Measurements from ENCODE around the gene ZC3H13.
"Not testable (repeated sequence)": the region's sequence is repeated elsewhere in the genome, so short reads cannot be mapped to it uniquely, and the experiment has no call there.

ZC3H13 gene

DNA sequence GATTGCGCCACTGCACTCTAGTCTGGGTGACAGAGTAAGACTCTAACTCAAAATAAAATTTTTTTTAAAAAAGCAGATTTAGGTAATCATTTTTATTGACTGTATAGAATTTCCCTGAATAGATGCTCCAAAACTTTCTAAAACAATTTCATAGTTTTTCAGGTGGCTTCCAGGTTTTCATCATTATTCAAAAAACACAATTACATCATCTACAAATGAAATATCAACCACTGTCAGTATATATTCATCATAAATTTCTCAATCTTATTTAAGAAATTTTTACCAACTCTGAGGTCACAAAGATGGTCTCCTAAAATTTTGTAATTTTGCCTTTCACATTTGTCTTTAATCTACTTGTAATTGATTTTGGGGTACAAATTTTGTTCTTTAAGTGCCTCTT lies 48.1 kb downstream of the ZC3H13 start:
- DNase-seq, result no peak

DNA sequence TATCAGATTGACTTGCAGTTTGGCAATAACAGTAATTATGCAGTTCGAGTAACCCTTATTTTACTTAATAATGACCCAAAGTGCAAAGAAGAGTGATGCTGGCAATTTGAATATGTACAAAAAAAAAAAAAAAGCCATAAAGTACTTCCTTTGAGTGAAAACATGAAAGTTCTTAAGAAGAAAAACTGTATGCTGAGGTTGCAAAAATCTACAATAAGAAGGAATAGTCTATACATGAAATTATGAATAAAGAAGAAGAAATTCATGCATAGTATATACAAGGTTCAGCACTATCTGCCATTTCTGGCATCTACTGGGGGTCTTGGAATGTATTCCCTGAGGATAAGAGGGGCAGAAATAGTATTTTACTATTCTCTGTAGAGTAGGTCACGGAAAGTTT lies 55.9 kb downstream of the ZC3H13 start:
- no peak for DNase-seq

- DNase-seq, result no peak
Measured at GRCh38 chr13:45995245-45995644, 57.3 kb downstream of the ZC3H13 start.

GRCh38 chr13:45994752-45995151 lies 57.8 kb downstream of the ZC3H13 start:
- no peak for DNase-seq

GRCh38 chr13:45989607-45990006 lies 62.9 kb downstream of the ZC3H13 start:
- no peak for DNase-seq

DNA sequence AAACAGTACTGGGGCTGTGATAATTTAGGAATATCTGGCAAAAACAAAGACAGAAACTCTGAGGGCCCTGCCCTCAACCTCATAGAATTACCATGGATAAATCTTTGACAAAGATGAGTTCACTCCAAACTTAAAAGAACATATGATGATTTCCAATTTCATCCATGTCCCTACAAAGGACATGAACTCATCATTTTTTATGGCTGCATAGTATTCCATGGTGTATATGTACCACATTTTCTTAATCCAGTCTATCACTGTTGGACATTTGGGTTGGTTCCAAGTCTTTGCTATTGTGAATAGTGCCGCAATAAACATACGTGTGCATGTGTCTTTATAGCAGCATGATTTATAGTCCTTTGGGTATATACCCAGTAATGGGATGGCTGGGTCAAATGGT lies 71.4 kb downstream of the ZC3H13 start:
- not testable (repeated sequence) for DNase-seq

DNA sequence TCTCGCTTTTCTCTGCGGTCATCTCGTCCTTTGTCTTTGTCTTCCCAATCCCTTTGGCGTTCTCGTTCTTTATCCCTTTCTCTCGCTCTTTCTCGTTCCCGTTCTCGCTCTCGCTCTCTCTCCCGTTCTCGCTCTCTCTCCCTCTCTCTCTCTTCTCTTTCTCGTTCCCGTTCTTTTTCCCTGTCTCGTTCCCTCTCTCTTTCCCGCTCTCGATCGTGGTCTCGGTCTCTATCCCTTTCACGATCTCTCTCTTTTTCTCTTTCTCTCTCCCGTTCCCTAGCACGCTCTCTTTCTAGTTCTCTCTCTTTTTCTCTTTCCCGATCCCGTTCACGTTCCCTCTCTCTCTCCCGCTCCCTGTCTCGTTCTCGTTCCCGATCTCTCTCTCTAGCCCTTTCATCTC lies 77.2 kb downstream of the ZC3H13 start:
- DNase-seq, result no peak

DNA sequence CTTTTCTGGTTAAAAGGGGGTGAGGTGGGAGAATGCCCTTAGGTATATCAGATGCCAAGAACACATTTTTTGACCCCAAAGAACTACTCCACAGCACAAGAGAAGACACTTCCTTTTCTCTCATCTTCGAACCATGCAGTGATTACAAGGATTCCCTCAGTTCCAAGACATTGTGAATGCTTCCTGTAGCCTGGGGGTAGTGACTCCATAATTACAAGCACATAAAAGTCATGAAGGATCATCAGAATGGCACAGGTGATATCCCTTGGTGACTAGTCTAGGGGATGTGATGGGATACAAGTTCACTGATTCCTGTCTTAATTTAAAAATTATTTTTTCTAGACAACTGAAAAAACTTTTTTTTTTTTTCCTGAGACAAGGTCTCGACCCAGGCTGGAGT lies 78.0 kb downstream of the ZC3H13 start:
- DNase-seq, result no peak

- no peak for DNase-seq
Measured at GRCh38 chr13:45967589-45967988, 85.0 kb downstream of the ZC3H13 start.

- DNase-seq, result no peak
Measured at GRCh38 chr13:45966715-45967114, 85.8 kb downstream of the ZC3H13 start.

- DNase-seq, result no peak
Measured at GRCh38 chr13:45961468-45961867, 91.1 kb downstream of the ZC3H13 start.

GRCh38 chr13:45954836-45955800 lies 97.4 kb downstream of the ZC3H13 start:
- DNase-seq, result no peak

DNA sequence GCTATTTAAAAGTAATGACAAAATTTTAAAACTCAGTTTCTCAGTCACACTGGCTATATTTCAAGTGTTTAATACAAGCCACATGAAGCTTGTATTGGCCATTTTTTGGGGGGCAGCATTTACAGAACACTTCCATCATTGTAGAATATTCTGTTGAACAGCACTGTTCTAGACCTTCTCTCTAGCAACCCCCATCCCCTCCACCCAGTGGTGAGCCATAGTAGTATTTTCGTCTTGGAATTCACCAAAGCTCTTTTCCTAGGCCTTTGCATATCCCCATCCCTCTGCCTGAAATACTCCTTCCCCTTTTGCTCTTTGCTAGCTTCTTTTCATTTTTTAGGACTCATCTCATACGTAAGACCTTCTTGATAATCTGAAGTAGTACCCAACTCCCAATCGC lies 99.5 kb downstream of the ZC3H13 start:
- DNase-seq, result no peak

DNA sequence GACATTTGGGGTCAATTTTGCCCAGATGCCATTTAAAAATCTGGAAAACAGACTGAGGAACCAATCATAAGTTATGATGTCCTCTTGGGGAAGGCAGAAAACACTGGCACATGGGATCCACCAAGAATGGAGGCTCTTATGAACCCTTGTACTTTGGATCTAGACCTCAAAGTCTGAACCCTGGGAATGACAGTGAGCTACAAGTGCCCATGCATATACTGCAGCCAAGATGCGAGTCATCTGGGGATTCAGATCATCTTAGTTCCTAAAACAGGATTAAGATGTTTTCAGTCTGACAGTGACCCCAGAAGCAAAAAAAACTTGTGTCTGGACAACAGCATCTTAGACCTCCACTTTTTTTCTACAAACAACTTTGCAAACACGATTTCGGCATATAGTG lies 100.8 kb downstream of the ZC3H13 start:
- no peak for DNase-seq

DNA sequence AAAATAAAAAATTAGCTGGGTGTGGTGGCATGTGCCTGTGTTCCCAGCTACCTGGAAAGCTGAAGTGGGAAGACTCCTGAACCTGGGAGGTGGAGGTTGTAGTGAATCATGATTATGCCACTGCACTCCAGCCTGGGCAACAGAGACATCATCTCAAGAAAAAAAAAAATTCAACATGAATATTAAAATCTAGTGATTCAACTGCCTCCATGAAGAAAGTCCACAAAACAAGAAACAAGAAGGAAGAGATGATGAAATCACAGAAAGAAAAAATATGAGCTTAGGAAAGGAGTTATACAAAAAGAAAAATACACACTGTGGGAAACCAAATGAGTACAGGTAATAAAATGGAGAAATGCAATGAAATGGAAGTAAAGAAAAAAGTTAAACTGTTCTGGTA lies 101.4 kb downstream of the ZC3H13 start:
- DNase-seq, result no peak

- no peak for DNase-seq
Measured at GRCh38 chr13:45950386-45951000, 102.1 kb downstream of the ZC3H13 start.

DNA sequence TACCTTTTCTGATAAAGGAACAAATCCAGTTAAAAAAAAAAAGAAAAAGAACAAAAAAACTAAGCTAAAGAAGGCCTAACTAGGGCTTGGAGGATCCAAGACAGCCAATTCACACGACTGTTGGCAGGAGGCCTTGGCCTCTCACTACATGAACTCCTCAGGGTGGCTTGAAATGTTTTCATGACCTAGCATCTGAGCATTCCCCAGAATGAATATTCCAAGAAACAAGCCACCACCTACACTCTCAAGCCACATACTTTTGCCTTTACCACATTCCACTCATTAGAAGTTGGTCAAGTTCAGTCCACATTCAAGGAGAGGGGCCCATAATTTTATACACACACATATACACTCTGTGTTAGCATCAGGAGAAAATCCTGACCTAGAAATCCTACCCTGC lies 103.4 kb downstream of the ZC3H13 start:
- no peak for DNase-seq

DNA sequence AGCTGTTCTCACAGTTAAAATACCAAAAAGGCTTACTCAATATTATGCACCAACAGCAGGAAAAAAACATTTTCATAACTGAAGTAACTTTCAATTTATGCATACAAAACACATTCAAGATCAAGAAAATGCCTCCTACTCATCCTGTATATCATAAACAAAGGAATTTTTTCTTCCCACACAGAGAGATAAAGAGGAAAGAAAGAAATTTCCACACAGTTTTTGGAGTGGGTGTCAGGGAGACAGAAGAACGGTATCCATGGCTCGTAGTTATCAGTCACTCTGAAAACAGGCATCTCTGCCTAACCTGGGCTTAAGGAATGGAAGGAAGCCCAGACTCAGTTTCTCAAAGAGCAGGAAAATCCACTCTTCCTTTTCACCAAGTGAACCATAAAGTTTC lies 108.6 kb downstream of the ZC3H13 start:
- no peak for DNase-seq

DNA sequence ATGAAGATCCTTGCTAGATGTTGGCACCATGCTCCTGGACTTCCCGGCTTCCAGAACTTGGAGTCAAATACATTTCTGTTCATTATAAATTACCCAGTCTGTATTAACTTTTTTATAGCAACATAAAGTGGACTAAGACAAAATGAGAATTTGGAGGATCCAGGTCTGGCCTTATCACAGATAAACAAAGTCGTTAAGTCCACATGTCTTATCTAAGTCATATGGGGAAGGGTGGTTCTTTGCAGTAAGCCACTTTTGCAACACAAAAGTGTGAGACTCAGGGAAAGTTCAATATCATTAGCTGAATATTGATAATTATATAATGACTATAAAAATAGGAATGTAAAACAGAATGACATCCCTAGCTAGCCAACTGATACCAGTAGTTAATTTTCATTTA lies 109.4 kb downstream of the ZC3H13 start:
- DNase-seq, result no peak

DNA sequence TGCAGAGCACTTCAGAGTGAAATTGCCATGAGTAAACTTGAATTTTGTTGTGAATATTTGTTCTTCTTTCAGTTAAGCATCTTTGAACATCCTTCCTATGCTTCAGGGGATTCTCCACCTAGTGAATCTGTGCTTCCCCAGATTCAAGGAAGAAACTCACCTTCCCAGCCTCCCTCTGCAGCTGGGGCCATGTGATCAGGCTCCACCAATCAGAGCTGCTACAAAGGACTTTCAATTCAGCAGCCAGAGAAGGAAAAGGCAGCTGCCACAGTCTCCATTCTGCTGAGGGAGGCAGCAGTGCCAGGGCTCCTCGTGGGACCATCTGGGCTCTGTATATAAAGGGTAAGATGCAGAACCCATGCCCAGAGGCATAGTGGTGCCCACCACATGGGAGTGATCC lies 111.3 kb downstream of the ZC3H13 start:
- DNase-seq, result no peak

DNA sequence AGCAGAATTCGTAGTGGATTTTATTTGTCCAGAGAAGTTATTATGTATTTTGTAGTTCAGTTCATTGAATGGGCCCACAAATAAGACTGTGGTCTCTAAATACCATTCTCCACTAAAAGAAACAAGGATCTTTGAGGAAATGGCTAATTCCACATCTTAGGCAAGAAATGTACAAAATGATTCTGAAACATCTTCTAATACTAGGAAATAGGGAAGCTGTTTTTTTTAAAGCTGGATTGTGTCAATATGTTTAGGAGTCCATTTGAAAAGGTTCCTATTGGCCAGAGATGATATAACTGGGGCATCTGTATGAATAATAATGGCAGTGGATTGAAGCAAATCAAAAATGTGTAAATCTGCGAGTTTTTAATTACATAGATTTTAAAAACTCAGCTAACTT lies 112.5 kb downstream of the ZC3H13 start:
- DNase-seq, result no peak

- no peak for DNase-seq
Measured at GRCh38 chr13:45936621-45937020, 115.9 kb downstream of the ZC3H13 start.

DNA sequence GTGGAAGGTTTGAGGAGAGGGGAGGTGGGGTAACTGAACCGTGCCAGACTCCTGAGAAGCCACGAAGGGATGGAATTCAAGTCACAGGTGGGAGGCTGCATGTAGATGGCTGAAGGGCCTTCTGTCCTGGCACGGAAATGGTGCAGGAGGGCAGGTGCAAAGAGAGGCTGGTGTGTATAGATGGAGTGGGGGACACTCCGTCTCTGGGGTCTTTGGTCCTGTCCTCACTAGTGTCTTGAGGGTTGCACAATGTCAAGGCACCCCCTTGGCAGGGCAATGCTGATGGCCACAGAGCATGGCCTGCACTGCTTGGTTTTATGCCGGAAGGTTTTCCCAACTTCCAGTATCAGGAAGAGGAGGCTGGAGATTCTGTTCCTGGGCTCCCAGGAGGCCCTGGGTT lies 118.3 kb downstream of the ZC3H13 start:
- DNase-seq, result no peak

- DNase-seq, result no peak
Measured at GRCh38 chr13:45933203-45933908, 119.2 kb downstream of the ZC3H13 start.

Data from DMS153 (cell line).